Heart right ventricle (tissue), 16 donors: ENCODE measurements around the gene DGKA. TPM values are rescaled to one million over a fixed set of nuclear protein-coding genes. Genes with fewer than 3 reads are reported as not detected.

ENCODE experiments used
- ATAC-seq, 8 donors: fragments of 200-7000 bp; cut with Tn5 transposase; one replicate each; pipeline ENCODE4 v1.9.1; 2020; ENCODE audit warnings: mild to moderate bottlenecking in 8 of 8, moderate library complexity in 8 of 8, moderate number of reproducible peaks in 1 of 8
- DNase-seq, 2 donors: peaks; one replicate each; pipeline ENCODE4 v3.0.0-alpha.2; 2020
- H3K27ac ChIP-seq, 10 donors: fragments of 200-600 bp; sonication (generic) in 2 of 10; one replicate each; pipeline versions ENCODE4 v1.5.0 to v1.8.0; 2020 to 2022; ENCODE audit warnings: mild to moderate bottlenecking in 3 of 10
- H3K27me3 ChIP-seq, 7 donors: fragments of 200-600 bp; one replicate each; pipeline ENCODE4 v1.8.0; 2021 to 2022; ENCODE audit warnings: mild to moderate bottlenecking in 2 of 7
- H3K36me3 ChIP-seq, 9 donors: fragments of 200-600 bp; sonication (generic) in 1 of 9; one replicate each; pipeline versions ENCODE4 v1.5.0 to v1.8.0; 2020 to 2022; ENCODE audit warnings: mild to moderate bottlenecking in 2 of 9
- H3K4me1 ChIP-seq, 9 donors: fragments of 200-600 bp; sonication (generic) in 1 of 9; one replicate each; pipeline versions ENCODE4 v1.5.0 to v1.8.0; 2020 to 2022; ENCODE audit warnings: mild to moderate bottlenecking in 4 of 9
- H3K4me3 ChIP-seq, 10 donors: fragments of 200-600 bp; sonication (generic) in 2 of 10; one replicate each; pipeline versions ENCODE4 v1.5.0 to v1.8.0; 2020 to 2022; ENCODE audit warnings: mild to moderate bottlenecking in 7 of 10, moderate library complexity in 2 of 10
- H3K9me3 ChIP-seq, 11 donors: fragments of 200-600 bp in 10 of 11; sonication (generic) in 2 of 11; one replicate each; pipeline versions ENCODE4 v1.5.0 to v1.8.0; 2013 to 2022; ENCODE audit warnings: mild to moderate bottlenecking in 2 of 11, control low read depth in 1 of 11, moderate library complexity in 1 of 11
- WGBS, 2 donors: extraction: QIAGEN DNeasy Blood & Tissue Kit; methylation state at CpG; one replicate each; pipeline ENCODE4 v1.1.7; 2013; ENCODE audit warnings: inconsistent platforms in 1 of 2; 5-methylcytosine and 5-hydroxymethylcytosine counted together
- intact Hi-C, 10 donors: fragments of 100-400 bp; cut with DNase I; formaldehyde crosslinking; loops; one replicate each; pipeline versions ENCODE4 v1.11.1 to v1.14.2; 2022
- polyA plus RNA-seq, 2 donors: library from polyadenylated mRNA; stranded (reverse); fragments of 200-250 nt; gene quantifications; one replicate each; pipeline ENCODE4 v1.2.3, GENCODE V29; 2013
- total RNA-seq, 10 donors: library from RNA; stranded (reverse); fragmentation: NEBNext Ultra II Directional in 3 of 10; extraction: Animal tissue kit (Norgen Biotek cat#: 25700) in 3 of 10; gene quantifications; one replicate each; pipeline versions ENCODE4 v1.2.1 to v1.2.4, GENCODE V29; 2021 to 2023
- TF ChIP-seq, protein P1 (sequence below), 9 donors: fragments of 200-600 bp; sonication (generic) in 2 of 9; IDR thresholded peaks; one replicate each; pipeline versions ENCODE4 v1.5.0 to v1.8.0; 2021 to 2022; ENCODE audit warnings: antibody characterized with exemption in 9 of 9, mild to moderate bottlenecking in 5 of 9, moderate library complexity in 1 of 9
- donor health status: Arrhythmogenic right ventricular cardiomyopathy.
- donor health status: ischemic (EF 13 %, LVEDD 7.1; RV severe dilation, severe dysfunction).
- donor health status: healthy with polysubstance abuse.
- donor health status: DM: no; HTN: yes; CAD: no.
- donor health status: DM: no; HTN: no; CAD: no.
- donor health status: ischemic (EF 25% LVEDD 6.9; RV normal size, moderate dysfunction).
- donor health status: ischemic (EF 25% LVEDD 5.7; RV mildly dilated, moderate dysfunction).
- donor health status: healthy.
- donor health status: DM: yes; HTN: yes; CAD: no.
- donor health status: Ischemic cardiomyopathy.
- donor health status: ischemic (EF 35%, LVEDD 5.7; RV mildly dilated, moderate dysfunction).
- donor health status: nonischemic (EF 11% LVEDD 7.7; RV severe dilation, severe dysfunction).
- donor health status: DM: yes; HTN: yes; CAD: no.
- donor health status: PGD.
- donor health status: ischemic (EF 29% LVEDD 5.4; RV normal size, mild dysfunction).
- donor health status: nonischemic (EF 23%, LVEDD 6.1; RV moderate dilation, normal function).

DGKA gene
- total and polyA plus RNA-seq, 12 donors = 4.6 to 17.3 (median 7.3) TPM

DNA sequence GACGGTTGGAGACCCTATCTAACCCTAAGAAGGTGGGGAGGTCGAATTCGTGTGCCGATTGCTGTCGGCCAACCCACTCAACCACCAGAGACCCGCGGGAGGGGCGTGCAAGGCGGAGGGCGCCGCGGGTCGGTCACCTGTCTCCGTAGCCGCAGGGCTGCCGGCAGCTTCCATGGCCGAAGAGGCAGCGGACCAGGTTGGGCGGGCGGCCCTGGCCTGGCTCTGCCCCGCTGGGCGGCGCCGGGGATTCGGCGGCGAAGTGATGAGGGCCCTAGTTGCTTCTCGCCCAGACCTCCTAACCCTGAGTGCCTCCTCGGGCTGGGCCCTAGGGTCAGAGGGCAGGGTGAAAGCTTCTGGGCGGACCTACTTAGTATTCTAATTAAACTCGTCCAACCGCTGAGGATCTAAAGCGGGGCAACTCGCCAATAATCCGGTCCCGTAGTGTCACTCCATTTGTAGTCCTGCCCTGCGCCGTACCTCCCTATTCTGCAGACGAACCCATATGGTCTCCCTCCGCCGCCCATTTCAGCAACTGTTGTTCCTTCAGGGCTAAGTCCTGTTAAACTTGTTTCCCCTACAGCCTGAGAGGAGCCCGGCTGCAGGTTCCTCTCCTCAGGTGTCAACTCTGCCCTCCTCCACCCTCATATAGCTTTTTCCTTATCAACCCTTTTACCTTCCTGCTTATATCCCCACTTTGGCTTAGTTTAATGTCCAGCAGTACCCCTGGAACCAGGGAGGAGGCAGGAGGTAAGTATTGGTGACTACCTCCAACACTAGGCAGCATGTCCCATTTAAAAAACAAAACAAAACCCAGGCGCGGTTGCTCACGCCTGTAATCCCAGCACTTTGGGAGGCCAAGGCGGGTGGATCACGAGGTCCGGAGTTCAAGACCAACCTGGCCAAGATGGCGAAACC is 3.1 kb upstream of the DGKA start, which contains the start of gene PYM1:
PYM1 (minus strand) TSS at position 307 of the 915 bp plus-strand sequence; CDS start at position 174, 133 bp downstream.
- DNase-seq = peak; percentile 74 to 85
- 7 to 8% methylated on average over 49 of the region's 49 CpGs for WGBS, 2 donors
- Histone ChIP-seq H3K4me1 (peaks cover 4 to 60% (median 37%) of the 10 kb centered on the region in 9 donors), H3K27ac (peak within 1 kb of the TSS; percentile 88 to 99 (median 96)), H3K27me3 (no peaks in the 10 kb centered on the region), H3K9me3 (no peaks in the 10 kb centered on the region), H3K36me3 (peaks cover 0 to 19% (median 0%) of the 10 kb centered on the region in 9 donors), H3K4me3 (peak within 1 kb of the TSS; percentile 69 to 100 (median 85))
- peak; percentile 64 to 83 (median 68) for ATAC-seq
- TF ChIP-seq, protein P1, sequence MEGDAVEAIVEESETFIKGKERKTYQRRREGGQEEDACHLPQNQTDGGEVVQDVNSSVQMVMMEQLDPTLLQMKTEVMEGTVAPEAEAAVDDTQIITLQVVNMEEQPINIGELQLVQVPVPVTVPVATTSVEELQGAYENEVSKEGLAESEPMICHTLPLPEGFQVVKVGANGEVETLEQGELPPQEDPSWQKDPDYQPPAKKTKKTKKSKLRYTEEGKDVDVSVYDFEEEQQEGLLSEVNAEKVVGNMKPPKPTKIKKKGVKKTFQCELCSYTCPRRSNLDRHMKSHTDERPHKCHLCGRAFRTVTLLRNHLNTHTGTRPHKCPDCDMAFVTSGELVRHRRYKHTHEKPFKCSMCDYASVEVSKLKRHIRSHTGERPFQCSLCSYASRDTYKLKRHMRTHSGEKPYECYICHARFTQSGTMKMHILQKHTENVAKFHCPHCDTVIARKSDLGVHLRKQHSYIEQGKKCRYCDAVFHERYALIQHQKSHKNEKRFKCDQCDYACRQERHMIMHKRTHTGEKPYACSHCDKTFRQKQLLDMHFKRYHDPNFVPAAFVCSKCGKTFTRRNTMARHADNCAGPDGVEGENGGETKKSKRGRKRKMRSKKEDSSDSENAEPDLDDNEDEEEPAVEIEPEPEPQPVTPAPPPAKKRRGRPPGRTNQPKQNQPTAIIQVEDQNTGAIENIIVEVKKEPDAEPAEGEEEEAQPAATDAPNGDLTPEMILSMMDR (IDR thresholded peaks at IDR 0.05) = peak in 2 of 9 donors; percentile 10 to 14
- intact Hi-C loops = loop anchor here in 7 of 10 donors (1.0 to 5.0 kb wide), 11 partner anchors 44 to 114 kb away; partner anchors contain the start of genes DNAJC14 (in 5 of the 7), RPS26 (in 2 of the 7) and RAB5B (in 1 of the 7)

DNA sequence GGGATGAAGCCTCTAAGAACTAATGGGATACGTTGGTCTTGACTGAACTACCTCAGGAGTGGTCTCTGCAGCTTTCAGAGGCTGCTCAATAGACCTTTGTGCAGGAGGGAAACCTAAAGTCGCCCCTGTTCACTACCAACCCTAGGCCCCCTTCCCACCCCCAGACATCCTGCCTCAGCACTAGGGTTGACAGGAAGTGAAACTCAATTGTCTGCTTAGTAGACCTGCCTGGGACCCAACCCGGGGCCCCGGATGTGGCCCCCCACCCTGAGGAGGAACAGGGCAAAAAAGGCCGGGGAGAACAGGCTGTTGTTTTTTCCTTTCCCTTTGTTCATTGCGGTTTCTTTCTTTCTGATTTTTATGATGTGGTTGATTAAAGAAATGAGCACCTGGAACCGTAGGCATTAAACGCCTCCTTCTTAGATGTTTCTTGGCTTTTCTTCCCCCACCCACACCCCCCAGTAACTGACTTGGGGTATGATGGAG is 1.6 kb upstream of the DGKA start:
- ATAC-seq (no peak), DNase-seq (peak; percentile 11 to 24)
- Histone ChIP-seq H3K9me3 (no peaks in the 10 kb centered on the region), H3K4me3 (peak overlapping the region in 1 of 10 donors; percentile 8), H3K4me1 (peaks cover 4 to 68% (median 37%) of the 10 kb centered on the region in 9 donors), H3K27me3 (no peaks in the 10 kb centered on the region), H3K27ac (peak overlapping the region in 8 of 10 donors; percentile 6 to 99 (median 91)), H3K36me3 (peaks cover 0 to 7% (median 0%) of the 10 kb centered on the region in 9 donors)
- TF ChIP-seq, protein P1 (IDR thresholded peaks at IDR 0.05) = no peak
- intact Hi-C loops = loop anchor here in 7 of 10 donors (5.0 kb wide), 6 partner anchors 43 to 113 kb away; partner anchors contain the start of genes DNAJC14 (in 2 of the 7), RAB5B (in 1 of the 7) and RPS26 (in 1 of the 7)
- 56 to 61% methylated on average over 8 of the region's 8 CpGs for WGBS, 2 donors

DNA sequence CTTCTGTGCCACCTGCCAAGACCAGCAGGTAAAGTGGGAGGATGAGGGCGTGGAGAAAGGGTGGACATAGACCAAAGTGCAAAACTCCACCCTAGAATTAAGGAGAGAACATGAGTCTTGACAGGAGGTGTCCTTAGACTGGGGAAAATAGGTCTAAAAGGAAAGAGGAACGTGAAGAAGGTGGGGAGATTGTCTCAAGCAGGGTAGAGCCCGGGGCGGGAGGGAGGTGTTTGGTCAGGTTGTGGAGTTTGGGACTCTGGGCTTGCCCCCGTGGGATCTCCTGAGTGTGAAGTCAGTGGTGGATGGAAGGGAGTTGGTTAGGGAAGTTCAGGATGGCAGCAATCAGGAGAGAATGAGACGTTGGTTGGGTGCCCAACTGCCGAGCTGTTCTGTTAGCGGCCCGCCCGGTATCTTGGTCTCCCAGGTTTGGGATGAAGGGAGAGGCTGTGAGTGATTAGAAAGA is 386 bp downstream of the DGKA start:
- no peak for ATAC-seq
- Histone ChIP-seq H3K27ac (peak overlapping the region; percentile 34 to 99 (median 74)), H3K4me3 (peak overlapping the region; percentile 30 to 83 (median 76)), H3K36me3 (no peaks in the 10 kb centered on the region), H3K9me3 (no peaks in the 10 kb centered on the region), H3K4me1 (peaks cover 0 to 69% (median 28%) of the 10 kb centered on the region in 9 donors), H3K27me3 (no peaks in the 10 kb centered on the region)
- WGBS, 2 donors = 19% methylated on average over 10 of the region's 10 CpGs
- TF ChIP-seq, protein P1 (IDR thresholded peaks at IDR 0.05) = no peak
- intact Hi-C loops = loop anchor here in 6 of 10 donors (2.0 to 10.0 kb wide), 7 partner anchors 97 to 197 kb away; partner anchors contain the start of genes DNAJC14 (in 2 of the 6), GDF11 (in 1 of the 6), ORMDL2 (in 1 of the 6) and RPS26 (in 1 of the 6)
- no peak for DNase-seq
